Measurements from ENCODE around the gene GSG1.

The GSG1 gene

DNA sequence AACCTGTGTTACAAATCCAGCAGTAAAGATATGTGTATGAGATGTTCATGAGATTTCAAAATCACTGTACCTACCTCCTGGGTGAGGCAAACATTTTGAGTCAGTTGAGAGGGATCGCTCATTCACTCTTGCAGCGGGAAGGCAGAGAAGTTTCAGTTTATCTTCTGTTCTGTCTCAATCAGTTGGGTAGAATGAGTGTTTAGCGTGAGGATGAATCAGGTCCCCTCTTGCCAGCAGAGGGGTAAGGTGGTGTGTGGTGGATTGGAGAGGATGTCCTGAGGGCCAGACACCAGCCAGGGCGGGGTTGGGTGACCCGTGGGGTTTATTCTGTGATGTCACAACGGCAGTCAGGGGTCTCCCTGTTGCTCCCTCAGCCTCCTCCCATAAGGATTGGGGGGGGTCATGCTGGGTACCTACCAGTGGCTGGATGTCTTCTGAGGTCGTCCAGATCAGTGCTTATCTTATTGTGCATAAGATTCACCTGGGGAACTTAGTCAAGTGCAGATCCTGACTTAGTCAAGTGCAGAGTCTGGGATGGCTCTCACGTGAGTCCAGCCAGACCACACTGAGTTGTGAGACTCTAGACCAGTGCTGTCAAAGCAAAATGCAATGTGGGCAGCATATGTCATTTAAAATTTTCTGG lies at the start of gene GSG1:
Gene GSG1, minus strand, starts transcription at position 277 of the 643 bp plus-strand sequence. Its CDS starts 155 bp downstream, at position 122.
- no peak for TF ChIP-seq CTCF (IDR thresholded peaks at IDR 0.05)
- Histone ChIP-seq H3K4me1 (peaks cover 16% of the 10 kb centered on the region), H3K9ac (no peak within 1 kb of the TSS)

DNA sequence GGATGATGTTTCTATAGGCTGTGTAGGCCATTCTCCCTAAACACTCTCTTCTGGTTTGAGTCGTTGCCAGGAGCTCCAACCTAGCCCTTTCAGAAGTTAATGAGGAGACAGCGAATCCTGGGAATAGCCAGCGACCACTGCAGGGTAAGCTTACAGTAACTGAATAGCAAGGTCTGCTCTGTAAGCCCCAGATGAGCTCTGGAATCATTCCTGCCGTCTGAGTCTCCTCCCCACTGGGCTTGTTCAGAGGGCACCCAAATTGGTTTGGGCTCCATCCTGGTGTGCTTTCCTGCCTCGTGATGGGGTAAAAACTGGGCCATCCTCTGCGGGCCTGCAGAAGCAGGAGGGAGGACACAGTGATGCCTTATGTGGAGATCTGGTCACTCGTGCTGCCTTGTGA lies 49.7 kb upstream of the GSG1 start:
- no peak for TF ChIP-seq CTCF (IDR thresholded peaks at IDR 0.05)
- Histone ChIP-seq H3K9me3 (ENCODE audit: control insufficient read depth, low read length) (no peaks in the 10 kb centered on the region), H3K4me3 (ENCODE audit: low read depth, low read length) (no peak overlapping the region), H3K27ac (no peak overlapping the region), H3K9ac (no peak overlapping the region), H3K4me2 (ENCODE audit: low read length) (no peak overlapping the region), H3K27me3 (ENCODE audit: control insufficient read depth, insufficient read depth, low read length) (no peaks in the 10 kb centered on the region), H3K79me2 (no peaks in the 10 kb centered on the region), H3K36me3 (ENCODE audit: control insufficient read depth, insufficient read depth, low read length) (no peaks in the 10 kb centered on the region), H3K4me1 (peaks cover 13% of the 10 kb centered on the region), H2AFZ (no peak overlapping the region)

More for the DNA sequence above, at the start of gene GSG1:
- Histone ChIP-seq H3K4me3 (ENCODE audit: low read depth, low read length) (no peak within 1 kb of the TSS), H3K4me2 (ENCODE audit: low read length) (no peak within 1 kb of the TSS), H3K36me3 (ENCODE audit: control insufficient read depth, insufficient read depth, low read length) (no peaks in the 10 kb centered on the region), H3K79me2 (no peaks in the 10 kb centered on the region), H3K9me3 (ENCODE audit: control insufficient read depth, low read length) (no peaks in the 10 kb centered on the region), H2AFZ (peak within 1 kb of the TSS; percentile 94), H3K27ac (peak within 1 kb of the TSS; percentile 88), H3K27me3 (ENCODE audit: control insufficient read depth, insufficient read depth, low read length) (no peaks in the 10 kb centered on the region)

DNA sequence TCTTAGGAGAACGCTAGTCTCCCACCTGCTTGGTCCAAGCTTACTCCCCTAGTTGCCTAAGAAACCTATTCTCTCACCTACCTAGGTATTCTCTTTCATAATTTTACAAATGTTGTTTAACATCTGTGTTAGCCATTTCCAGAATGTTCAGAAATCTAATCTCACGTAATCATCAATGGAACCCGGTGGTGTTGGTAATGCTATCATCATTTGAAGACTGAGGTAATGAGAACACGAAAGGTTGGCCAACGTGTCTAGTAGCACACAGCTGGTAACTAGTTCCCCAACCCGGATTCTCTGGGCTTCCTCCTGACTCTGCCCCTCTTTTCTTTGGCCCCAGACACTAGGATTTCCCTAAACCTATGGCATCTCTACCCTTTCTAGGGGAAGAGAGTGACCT lies 49.3 kb upstream of the GSG1 start:
- H3K4me3 ChIP-seq (ENCODE audit: low read depth, low read length) = no peak overlapping the region

GRCh38 chr12:13152281-13152680 lies 48.8 kb upstream of the GSG1 start:
- H3K9ac ChIP-seq = no peak overlapping the region
- TF ChIP-seq CTCF (IDR thresholded peaks at IDR 0.05) = no peak

More for the DNA sequence above, 49.3 kb upstream of the GSG1 start:
- H3K36me3 ChIP-seq (ENCODE audit: control insufficient read depth, insufficient read depth, low read length) = no peaks in the 10 kb centered on the region
- no peak overlapping the region for H3K4me2 ChIP-seq (ENCODE audit: low read length)
- no peak overlapping the region for H3K9ac ChIP-seq
- no peak overlapping the region for H3K27ac ChIP-seq
- peaks cover 14% of the 10 kb centered on the region for H3K4me1 ChIP-seq
- H3K79me2 ChIP-seq = no peaks in the 10 kb centered on the region
- no peak for TF ChIP-seq CTCF (IDR thresholded peaks at IDR 0.05)
- no peak overlapping the region for H2AFZ ChIP-seq
- no peaks in the 10 kb centered on the region for H3K27me3 ChIP-seq (ENCODE audit: control insufficient read depth, insufficient read depth, low read length)
- no peaks in the 10 kb centered on the region for H3K9me3 ChIP-seq (ENCODE audit: control insufficient read depth, low read length)

GRCh38 chr12:13149411-13149810 lies 45.9 kb upstream of the GSG1 start:
- H3K27ac ChIP-seq = peak overlapping the region; percentile 87

More at GRCh38 chr12:13152281-13152680, 48.8 kb upstream of the GSG1 start:
- H3K9me3 ChIP-seq (ENCODE audit: control insufficient read depth, low read length) = no peaks in the 10 kb centered on the region
- no peaks in the 10 kb centered on the region for H3K27me3 ChIP-seq (ENCODE audit: control insufficient read depth, insufficient read depth, low read length)
- H2AFZ ChIP-seq = peak overlapping the region; percentile 14
- H3K4me3 ChIP-seq (ENCODE audit: low read depth, low read length) = no peak overlapping the region
- H3K4me2 ChIP-seq (ENCODE audit: low read length) = no peak overlapping the region
- no peaks in the 10 kb centered on the region for H3K79me2 ChIP-seq
- H3K27ac ChIP-seq = no peak overlapping the region
- peaks cover 19% of the 10 kb centered on the region for H3K4me1 ChIP-seq
- no peaks in the 10 kb centered on the region for H3K36me3 ChIP-seq (ENCODE audit: control insufficient read depth, insufficient read depth, low read length)

More at GRCh38 chr12:13149411-13149810, 45.9 kb upstream of the GSG1 start:
- no peaks in the 10 kb centered on the region for H3K79me2 ChIP-seq
- H3K36me3 ChIP-seq (ENCODE audit: control insufficient read depth, insufficient read depth, low read length) = no peaks in the 10 kb centered on the region
- no peak for TF ChIP-seq CTCF (IDR thresholded peaks at IDR 0.05)
- H3K27me3 ChIP-seq (ENCODE audit: control insufficient read depth, insufficient read depth, low read length) = no peaks in the 10 kb centered on the region
- peaks cover 32% of the 10 kb centered on the region for H3K4me1 ChIP-seq
- H3K4me3 ChIP-seq (ENCODE audit: low read depth, low read length) = no peak overlapping the region
- no peak overlapping the region for H3K4me2 ChIP-seq (ENCODE audit: low read length)
- H3K9ac ChIP-seq = no peak overlapping the region
- H2AFZ ChIP-seq = no peak overlapping the region
- H3K9me3 ChIP-seq (ENCODE audit: control insufficient read depth, low read length) = no peaks in the 10 kb centered on the region

Measured in parathyroid adenoma (tissue), 2 donors.